Adrenal gland (tissue), 5 donors: ENCODE results near the gene ILF2.

ENCODE experiments used
- CTCF ChIP-seq, 6 experiments: fragments of 450-650 bp in 4 of 6; fragments of 200-600 bp in 2 of 6; sonication (generic) in 1 of 6; IDR thresholded peaks; 1 replicate in 5 of 6; 2 replicates in 1 of 6; pipeline versions ENCODE4 v1.5.1 to v1.8.0; 2016 to 2021; ENCODE audit warnings: antibody characterized with exemption in 6 of 6, mild to moderate bottlenecking in 2 of 6, moderate library complexity in 1 of 6
- POLR2A ChIP-seq, 2 donors: fragments of 450-650 bp; IDR thresholded peaks; one replicate each; pipeline ENCODE4 v1.6.1; 2017; ENCODE audit warnings: antibody characterized with exemption in 2 of 2, mild to moderate bottlenecking in 2 of 2, moderate library complexity in 1 of 2
- donor health status: DM: no; HTN: no; CAD: no.

DNA sequence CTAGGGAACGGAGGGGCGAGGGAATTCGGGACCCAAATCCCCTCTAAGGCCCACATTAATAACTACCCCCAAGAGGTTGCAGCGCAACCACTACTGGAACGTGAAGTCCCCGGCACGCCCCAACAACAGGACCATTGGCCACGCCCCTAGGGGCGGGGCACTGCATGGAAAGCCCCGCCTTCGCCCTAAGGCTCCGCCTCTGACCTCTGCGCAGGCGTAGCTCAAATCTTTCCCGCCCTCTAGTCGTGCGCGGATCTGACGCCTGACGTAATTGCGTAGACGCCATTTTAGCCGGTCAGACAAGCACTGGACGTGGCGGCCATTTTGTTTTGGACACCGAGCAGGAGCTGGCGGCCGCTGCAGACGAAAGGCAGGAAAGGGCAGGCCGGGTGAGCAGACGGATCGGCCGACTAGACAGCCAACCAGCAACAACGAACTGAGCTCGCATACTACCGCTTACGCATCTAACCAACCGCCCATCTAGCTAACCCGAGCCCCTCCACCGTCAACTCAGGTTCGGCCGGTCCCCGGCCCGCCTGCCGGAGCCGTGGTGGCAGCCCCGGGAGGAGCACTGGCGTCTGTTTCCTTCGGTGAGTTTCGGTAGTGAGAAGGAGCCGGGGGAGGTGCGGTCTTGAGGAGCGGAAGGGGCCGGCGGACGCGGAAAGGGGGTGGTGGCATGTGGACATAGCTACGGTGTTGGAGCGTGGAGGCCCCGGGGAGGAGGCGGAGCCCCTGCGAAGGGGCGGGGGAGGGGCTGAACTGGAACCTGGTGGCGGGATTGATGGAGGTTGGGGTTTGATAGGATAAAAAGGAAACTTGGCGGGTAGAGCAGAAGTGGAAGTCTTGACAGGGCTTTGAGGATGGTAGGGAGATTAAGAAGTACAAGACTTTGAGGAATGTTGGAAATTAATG is 36.8 kb downstream of the ILF2 start, which contains the start of gene CHTOP:
- TF ChIP-seq CTCF (IDR thresholded peaks at IDR 0.05) (peak in 3 of 6 experiments; percentile 6 to 41 (median 35)), POLR2A (IDR thresholded peaks at IDR 0.05) (peak; percentile 74 to 87)
